ENCODE data around the gene SEC16B. TPM values are rescaled to one million over a fixed set of nuclear protein-coding genes. Genes with fewer than 3 reads are reported as not detected.
A peak's percentile ranks its signal among the peaks of the same experiment; 100 is the strongest.

SEC16B gene
- polyA plus RNA-seq, 4 donors: 3.2 to 7.2 (median 5.2) TPM

- DNase-seq (ENCODE audit: low read depth in 4 of 4, low spot score in 2 of 4): no peak
Observed at GRCh38 chr1:177915641-177916040, 54.2 kb downstream of the SEC16B start.

- no peak for DNase-seq (ENCODE audit: low read depth in 4 of 4, low spot score in 2 of 4)
Observed at GRCh38 chr1:177914603-177915002, 55.3 kb downstream of the SEC16B start.

GRCh38 chr1:177913762-177914540 lies 55.9 kb downstream of the SEC16B start:
- DNase-seq (ENCODE audit: low read depth in 4 of 4, low spot score in 2 of 4): peak in 1 of 4 donors; percentile 33

- no peak for DNase-seq (ENCODE audit: low read depth in 4 of 4, low spot score in 2 of 4)
Observed at GRCh38 chr1:177912991-177913390, 56.9 kb downstream of the SEC16B start.

- DNase-seq (ENCODE audit: low read depth in 4 of 4, low spot score in 2 of 4): no peak
Observed at GRCh38 chr1:177909416-177909815, 60.4 kb downstream of the SEC16B start.

- no peak for DNase-seq (ENCODE audit: low read depth in 4 of 4, low spot score in 2 of 4)
Observed at GRCh38 chr1:177907000-177907399, 62.9 kb downstream of the SEC16B start.

GRCh38 chr1:177905686-177906085 lies 64.2 kb downstream of the SEC16B start:
- DNase-seq (ENCODE audit: low read depth in 4 of 4, low spot score in 2 of 4): no peak

GRCh38 chr1:177902266-177902665 lies 67.6 kb downstream of the SEC16B start:
- no peak for DNase-seq (ENCODE audit: low read depth in 4 of 4, low spot score in 2 of 4)

GRCh38 chr1:177897998-177898654 lies 71.7 kb downstream of the SEC16B start:
- DNase-seq (ENCODE audit: low read depth in 4 of 4, low spot score in 2 of 4): peak in 1 of 4 donors; percentile 3

- DNase-seq (ENCODE audit: low read depth in 4 of 4, low spot score in 2 of 4): no peak
Observed at GRCh38 chr1:177897281-177897997, 72.4 kb downstream of the SEC16B start.

Other genes starting within 250 kb of the SEC16B start
- gene RASAL2, start 124.0 kb upstream of the SEC16B start, polyA plus RNA-seq (ENCODE audit: insufficient read length in 4 of 4): 10 to 100 TPM; 16.1 to 24.7 (median 20.2) TPM

Data from left renal cortex interstitium (tissue), 4 donors.